HEK293T (cell line): ENCODE data around the gene RRP1B.

Experiments
- CTCF ChIA-PET: fragments of 350-600 bp; formaldehyde crosslinking; extraction: SDS; loops from one replicate; lab custom pipeline; 2021; ENCODE audit warnings: antibody characterized with exemption, inconsistent platforms; lab: Yijun Ruan, JAX
- POLR2A ChIA-PET: fragments of 350-600 bp; formaldehyde crosslinking; extraction: SDS; loops from one replicate; lab custom pipeline; 2020; ENCODE audit warnings: antibody characterized with exemption, inconsistent platforms; lab: Yijun Ruan, JAX
- DNase-seq: peaks from one replicate; pipeline ENCODE4 v3.0.0; 2012; ENCODE audit warnings: mixed read lengths; ENCODE audit errors: extremely low spot score
- ARNT ChIP-seq: fragments of 450-650 bp; IDR thresholded peaks from 2 replicates; pipeline ENCODE4 v1.6.1; 2017; ENCODE audit warnings: mild to moderate bottlenecking
- BHLHE40 ChIP-seq: fragments of 450-650 bp; IDR thresholded peaks from 2 replicates; pipeline ENCODE4 v1.6.1; 2016; ENCODE audit warnings: mild to moderate bottlenecking, moderate library complexity, borderline replicate concordance
- CTBP1 ChIP-seq: fragments of 450-650 bp; IDR thresholded peaks from 2 replicates; pipeline ENCODE4 v1.6.1; 2016; ENCODE audit warnings: borderline replicate concordance
- ELF4 ChIP-seq: fragments of 450-650 bp; IDR thresholded peaks from 2 replicates; pipeline ENCODE4 v1.6.1; 2017; ENCODE audit warnings: antibody characterized with exemption
- FOXA1 ChIP-seq: fragments of 450-650 bp; IDR thresholded peaks from 2 replicates; pipeline ENCODE4 v1.6.1; 2016; ENCODE audit warnings: mild to moderate bottlenecking
- FOXK2 ChIP-seq: fragments of 450-650 bp; IDR thresholded peaks from 2 replicates; pipeline ENCODE4 v1.6.1; 2016; ENCODE audit warnings: mild to moderate bottlenecking
- FOXM1 ChIP-seq: fragments of 450-650 bp; IDR thresholded peaks from 2 replicates; pipeline ENCODE4 v1.6.1; 2017; ENCODE audit warnings: mild to moderate bottlenecking, borderline replicate concordance
- HDGF ChIP-seq: fragments of 450-650 bp; IDR thresholded peaks from 2 replicates; pipeline ENCODE4 v1.6.1; 2017; ENCODE audit warnings: antibody characterized with exemption, borderline replicate concordance
- L3MBTL2 ChIP-seq: fragments of 450-650 bp; conservative IDR thresholded peaks from 2 replicates; pipeline ENCODE4 v1.6.1; 2016; ENCODE audit warnings: mild to moderate bottlenecking
- LEF1 ChIP-seq: fragments of 450-650 bp; IDR thresholded peaks from 2 replicates; pipeline ENCODE4 v1.6.1; 2017; ENCODE audit warnings: mild to moderate bottlenecking, borderline replicate concordance
- NFRKB ChIP-seq: fragments of 450-650 bp; IDR thresholded peaks from 2 replicates; pipeline ENCODE4 v1.6.1; 2016; ENCODE audit warnings: mild to moderate bottlenecking, moderate library complexity
- SP1 ChIP-seq: fragments of 450-650 bp; IDR thresholded peaks from 2 replicates; pipeline ENCODE4 v1.6.1; 2017
- SUZ12 ChIP-seq: fragments of 450-650 bp; IDR thresholded peaks from 2 replicates; pipeline ENCODE4 v1.6.1; 2016; ENCODE audit warnings: mild to moderate bottlenecking
- TARDBP ChIP-seq: fragments of 450-650 bp; IDR thresholded peaks from 2 replicates; pipeline ENCODE4 v1.6.1; 2016
- ZNF384 ChIP-seq: fragments of 450-650 bp; IDR thresholded peaks from 2 replicates; pipeline ENCODE4 v1.6.1; 2016
- TF ChIP-seq, protein P1 (sequence below): fragments of 450-650 bp; IDR thresholded peaks from 2 replicates; pipeline ENCODE4 v1.6.1; 2016

RRP1B gene

DNA sequence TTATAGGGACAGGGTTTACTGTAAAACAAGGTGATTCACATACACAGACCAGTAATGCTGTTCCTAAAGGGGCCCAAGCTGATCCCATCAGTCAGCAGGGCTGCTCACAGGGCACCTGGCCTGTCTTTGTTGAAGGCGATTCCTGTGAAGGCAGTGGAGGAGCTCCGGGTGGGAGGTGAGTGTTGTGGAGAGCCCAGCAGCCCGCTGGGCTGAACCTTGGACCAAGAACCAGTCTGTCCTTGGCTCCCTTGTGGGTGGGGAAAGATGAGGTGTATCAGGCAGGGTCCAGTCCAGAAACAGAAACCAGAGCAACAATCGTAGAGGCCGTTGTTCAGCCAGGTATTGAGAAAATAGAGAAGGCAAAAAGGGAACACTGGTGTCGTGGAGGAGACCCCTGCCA is 72.1 kb downstream of the RRP1B start:
- ChIA-PET CTCF (no interaction called here), POLR2A (no interaction called here)
- DNase-seq: no peak
- no peak for TF ChIP-seq FOXM1
- no peak for TF ChIP-seq LEF1
- TF ChIP-seq SUZ12: no peak
- no peak for TF ChIP-seq FOXK2
- TF ChIP-seq CTBP1: no peak
- no peak for TF ChIP-seq ZNF384
- no peak for TF ChIP-seq SP1
- TF ChIP-seq ELF4: no peak
- no peak for TF ChIP-seq HDGF
- TF ChIP-seq FOXA1: no peak
- no peak for TF ChIP-seq BHLHE40
- no peak for TF ChIP-seq L3MBTL2
- TF ChIP-seq ARNT: no peak
- TF ChIP-seq TARDBP: no peak
- TF ChIP-seq NFRKB: no peak
- TF ChIP-seq, protein P1, sequence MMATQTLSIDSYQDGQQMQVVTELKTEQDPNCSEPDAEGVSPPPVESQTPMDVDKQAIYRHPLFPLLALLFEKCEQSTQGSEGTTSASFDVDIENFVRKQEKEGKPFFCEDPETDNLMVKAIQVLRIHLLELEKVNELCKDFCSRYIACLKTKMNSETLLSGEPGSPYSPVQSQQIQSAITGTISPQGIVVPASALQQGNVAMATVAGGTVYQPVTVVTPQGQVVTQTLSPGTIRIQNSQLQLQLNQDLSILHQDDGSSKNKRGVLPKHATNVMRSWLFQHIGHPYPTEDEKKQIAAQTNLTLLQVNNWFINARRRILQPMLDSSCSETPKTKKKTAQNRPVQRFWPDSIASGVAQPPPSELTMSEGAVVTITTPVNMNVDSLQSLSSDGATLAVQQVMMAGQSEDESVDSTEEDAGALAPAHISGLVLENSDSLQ: no peak

DNA sequence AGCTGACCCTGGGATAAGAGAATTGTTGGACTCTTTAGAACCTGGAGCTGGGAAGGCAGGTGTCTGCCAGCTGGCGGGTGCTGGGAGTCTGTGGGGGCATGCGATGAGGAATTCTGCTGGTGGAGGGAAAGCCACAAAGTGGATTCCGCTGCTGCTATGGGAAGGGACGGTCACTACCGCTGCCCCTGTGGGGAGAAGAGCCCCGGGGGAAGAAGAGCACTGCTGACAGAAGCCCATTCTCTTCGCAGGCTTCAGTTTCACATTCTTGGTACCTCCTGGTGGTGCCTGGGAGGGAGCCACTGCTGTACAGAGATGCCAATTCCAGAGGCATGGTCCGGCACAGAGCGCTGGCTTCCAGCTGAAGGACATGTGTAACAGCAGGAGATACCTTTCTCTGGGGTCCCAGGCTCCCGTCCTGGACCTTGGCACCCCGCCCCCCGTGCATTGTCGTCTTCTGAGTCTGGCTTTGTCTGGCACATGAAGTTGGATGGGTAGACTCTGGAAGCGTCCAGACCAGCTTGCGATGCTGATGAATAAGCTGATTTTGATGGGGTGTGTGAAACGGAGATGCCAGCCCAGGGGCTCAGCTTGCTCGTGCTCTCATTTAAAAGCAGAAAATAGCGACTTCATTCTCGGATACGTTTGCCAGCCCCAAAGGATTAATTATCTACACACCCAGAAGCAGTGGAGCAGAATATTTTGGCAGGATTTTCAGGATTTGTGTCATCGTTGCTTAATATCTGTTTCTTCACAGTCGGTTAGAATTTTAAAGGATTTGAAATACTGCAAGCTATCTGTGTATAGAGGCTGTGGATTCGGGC is 72.7 kb downstream of the RRP1B start:
- POLR2A ChIA-PET: interaction anchor here (1.2 kb wide), 1 partner anchor 13 kb away, joined by 3 read pairs; the partner anchor contains the start of gene PDXK
- TF ChIP-seq ZNF384 (no peak), FOXA1 (no peak), ELF4 (no peak), BHLHE40 (no peak), FOXM1 (no peak), CTBP1 (no peak), TARDBP (no peak), SUZ12 (no peak), SP1 (no peak), LEF1 (no peak), L3MBTL2 (no peak), FOXK2 (no peak)
- TF ChIP-seq, protein P1: no peak
- no peak for DNase-seq
- CTCF ChIA-PET: no interaction called here

DNA sequence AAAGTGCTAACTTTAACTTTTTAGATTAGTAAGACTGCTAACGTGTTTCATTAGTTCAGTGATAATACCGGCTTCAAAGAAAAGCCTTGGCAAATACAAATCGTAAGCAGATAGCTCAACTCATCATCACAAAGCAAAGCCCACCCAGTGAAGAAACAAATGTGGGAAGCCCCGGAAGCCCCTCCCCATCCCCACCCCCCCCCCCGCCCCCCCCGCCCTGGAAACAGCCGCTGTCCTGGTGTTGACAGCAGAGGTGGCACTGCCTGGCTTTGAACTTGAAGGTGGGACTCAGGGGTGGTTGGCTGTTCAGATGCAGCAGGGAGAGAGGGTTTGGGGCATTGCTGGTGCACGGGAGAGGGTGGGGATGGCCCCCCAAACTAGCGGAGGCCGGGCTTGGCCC is 73.7 kb downstream of the RRP1B start:
- CTCF ChIA-PET: no interaction called here
- no peak for DNase-seq
- POLR2A ChIA-PET: interaction anchor here (1.2 kb wide), 1 partner anchor 14 kb away, joined by 3 read pairs; the partner anchor contains the start of gene PDXK
- TF ChIP-seq ELF4: no peak
- no peak for TF ChIP-seq ARNT
- TF ChIP-seq BHLHE40: no peak
- TF ChIP-seq ZNF384: no peak
- TF ChIP-seq L3MBTL2: no peak
- TF ChIP-seq, protein P1: no peak
- no peak for TF ChIP-seq HDGF
- no peak for TF ChIP-seq TARDBP
- TF ChIP-seq SP1: no peak
- TF ChIP-seq LEF1: no peak

DNA sequence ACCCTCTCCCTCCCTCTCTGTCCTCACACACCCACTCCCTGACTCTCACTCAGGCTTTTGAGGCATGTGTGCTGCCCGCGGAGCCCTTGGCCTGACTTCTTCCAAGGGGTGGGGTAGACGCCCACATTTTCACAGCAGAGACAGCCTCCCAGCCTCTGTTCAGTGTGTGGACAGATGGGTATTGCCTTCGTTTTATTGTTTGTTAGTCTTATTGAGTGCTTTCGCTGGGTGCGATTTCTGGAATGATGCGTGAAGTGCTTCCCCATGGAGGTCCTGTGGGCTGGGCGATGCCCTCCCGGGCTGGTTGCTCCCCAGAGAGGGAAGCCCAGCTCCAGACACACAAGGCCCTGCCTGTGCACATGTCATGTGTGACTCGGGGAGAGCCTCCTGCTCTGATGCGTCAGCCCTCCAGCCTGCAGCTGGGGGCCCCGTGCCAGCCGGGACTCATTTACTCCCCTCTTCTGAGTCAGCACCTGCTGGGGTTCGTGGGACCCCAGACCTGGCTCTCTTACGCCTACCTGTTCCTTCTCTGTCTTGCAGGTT is 74.2 kb downstream of the RRP1B start:
- TF ChIP-seq FOXA1 (no peak), SP1 (no peak), ZNF384 (no peak), BHLHE40 (no peak), TARDBP (no peak)
- ChIA-PET CTCF (no interaction called here), POLR2A (no interaction called here)
- no peak for DNase-seq

DNA sequence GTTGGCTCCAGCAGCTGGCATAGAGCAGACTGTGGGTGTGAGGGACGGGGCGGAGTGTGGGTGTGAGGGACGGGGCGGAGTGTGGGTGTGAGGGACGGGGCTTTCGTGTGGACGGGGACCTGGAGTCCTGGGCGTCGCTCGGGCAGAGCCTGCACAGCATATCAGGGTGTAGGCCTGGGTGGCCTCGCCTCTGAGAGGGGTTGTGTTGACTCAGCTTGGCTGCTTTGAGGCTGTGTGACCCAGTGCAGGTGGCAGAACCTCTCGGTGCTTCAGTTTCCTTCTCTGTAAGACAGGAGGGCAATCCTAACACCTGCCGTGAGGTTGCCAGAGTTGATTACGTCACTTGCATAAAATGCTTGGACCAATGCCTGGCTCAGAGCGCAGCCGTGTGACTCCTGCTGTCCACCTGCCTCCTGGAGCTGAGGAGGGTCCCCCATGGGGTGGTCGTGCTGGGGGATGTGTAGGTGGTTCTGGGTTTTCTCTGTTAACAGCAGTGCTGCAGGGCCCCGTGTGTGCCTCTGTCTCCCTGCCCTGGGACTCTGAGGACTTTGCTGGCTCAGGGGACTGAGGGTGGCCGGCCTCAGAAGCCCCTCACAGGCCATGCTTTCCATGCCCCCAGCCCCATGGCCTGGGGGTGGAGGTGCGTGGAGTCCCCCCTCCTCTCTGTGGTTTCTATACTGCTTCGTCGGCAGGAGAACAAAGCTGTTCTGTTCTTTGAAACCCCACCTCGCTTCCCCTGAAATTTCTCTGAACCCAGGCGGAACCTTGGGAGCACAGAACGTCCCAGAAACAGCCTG is 75.0 kb downstream of the RRP1B start:
- TF ChIP-seq ARNT (no peak), SUZ12 (no peak), LEF1 (no peak), SP1 (no peak), HDGF (no peak), FOXK2 (no peak), ELF4 (no peak), CTBP1 (no peak), FOXA1 (no peak)
- TF ChIP-seq, protein P1: no peak
- ChIA-PET CTCF (no interaction called here), POLR2A (no interaction called here)
- no peak for DNase-seq
